Islet of Langerhans (tissue), 1 donor: ENCODE results near the gene UBE2D2.

Source experiments
- FAIRE-seq: peaks from one replicate; lab custom pipeline; 2011; peaks lifted over from hg19 to GRCh38; lab: Jason Lieb, UNC

Gene UBE2D2

GRCh38 chr5:139636207-139636792 is 75.2 kb downstream of the UBE2D2 start:
- no peak for FAIRE-seq

- no peak for FAIRE-seq
These were observed 75.9 kb downstream of the UBE2D2 start for GRCh38 chr5:139636975-139637408.

DNA sequence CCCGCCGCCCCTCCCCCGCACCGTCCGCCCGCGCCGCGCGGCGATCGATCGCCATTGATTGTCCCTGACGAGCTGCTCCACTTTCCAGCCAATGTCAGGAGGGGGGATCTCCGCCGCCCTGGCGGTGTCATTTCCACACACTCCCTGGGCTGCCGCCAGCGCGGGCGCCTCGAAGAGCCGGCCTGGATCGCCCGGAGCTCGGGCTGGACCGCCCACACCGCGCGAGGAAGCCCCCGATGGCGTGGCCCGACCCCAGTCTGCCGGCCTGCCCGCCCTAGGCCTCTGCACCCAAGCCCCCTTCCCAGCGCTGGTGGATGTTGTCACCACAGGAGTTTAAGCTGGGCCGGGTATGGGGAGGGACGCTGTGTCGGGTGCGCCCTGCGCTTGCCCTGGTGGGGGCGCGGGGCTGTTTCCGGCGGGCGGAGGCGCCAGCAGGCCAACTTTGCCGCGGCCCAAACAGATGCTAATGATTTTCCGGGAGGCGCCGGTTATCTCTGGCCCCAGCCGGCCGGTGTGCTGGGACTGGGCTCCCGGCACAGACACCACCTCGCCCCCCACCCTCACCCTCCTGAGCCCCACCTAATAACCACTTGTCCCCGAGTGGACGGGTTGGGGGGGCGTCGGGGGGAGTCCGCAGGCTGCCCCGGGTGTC is 76.4 kb downstream of the UBE2D2 start:
- no peak for FAIRE-seq

GRCh38 chr5:139638090-139638735 is 77.1 kb downstream of the UBE2D2 start:
- no peak for FAIRE-seq

- no peak for FAIRE-seq
These were observed 77.8 kb downstream of the UBE2D2 start for GRCh38 chr5:139638736-139639618.

- FAIRE-seq = no peak
These were observed 78.7 kb downstream of the UBE2D2 start for GRCh38 chr5:139639619-139640380.

- FAIRE-seq = no peak
These were observed 79.4 kb downstream of the UBE2D2 start for GRCh38 chr5:139640421-139641115.

GRCh38 chr5:139641116-139642080 is 80.3 kb downstream of the UBE2D2 start:
- FAIRE-seq = no peak

DNA sequence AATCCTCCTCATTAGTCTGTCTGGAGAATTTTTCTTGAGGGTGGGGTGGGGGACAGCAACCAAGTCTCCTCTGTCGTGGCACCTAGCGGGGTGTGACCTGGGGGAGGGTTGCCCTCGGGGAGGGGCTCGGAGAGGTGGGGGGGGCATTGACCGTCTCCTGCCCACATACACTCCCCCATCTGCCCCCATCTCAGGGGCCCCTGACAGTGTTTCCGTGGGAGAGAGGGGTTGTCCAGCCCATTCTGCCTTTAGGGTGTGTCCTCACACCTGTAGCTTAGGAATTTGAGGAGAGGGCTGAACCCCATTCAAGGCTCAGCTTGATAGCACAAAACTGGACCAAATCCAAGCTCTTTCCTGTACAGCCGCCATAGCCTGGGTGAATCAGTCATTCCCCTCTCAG is 81.1 kb downstream of the UBE2D2 start:
- FAIRE-seq = no peak

GRCh38 chr5:139642891-139643871 is 82.0 kb downstream of the UBE2D2 start:
- FAIRE-seq = no peak

GRCh38 chr5:139644001-139644456 is 82.9 kb downstream of the UBE2D2 start:
- FAIRE-seq = no peak

GRCh38 chr5:139644646-139645429 is 83.7 kb downstream of the UBE2D2 start:
- FAIRE-seq = no peak

DNA sequence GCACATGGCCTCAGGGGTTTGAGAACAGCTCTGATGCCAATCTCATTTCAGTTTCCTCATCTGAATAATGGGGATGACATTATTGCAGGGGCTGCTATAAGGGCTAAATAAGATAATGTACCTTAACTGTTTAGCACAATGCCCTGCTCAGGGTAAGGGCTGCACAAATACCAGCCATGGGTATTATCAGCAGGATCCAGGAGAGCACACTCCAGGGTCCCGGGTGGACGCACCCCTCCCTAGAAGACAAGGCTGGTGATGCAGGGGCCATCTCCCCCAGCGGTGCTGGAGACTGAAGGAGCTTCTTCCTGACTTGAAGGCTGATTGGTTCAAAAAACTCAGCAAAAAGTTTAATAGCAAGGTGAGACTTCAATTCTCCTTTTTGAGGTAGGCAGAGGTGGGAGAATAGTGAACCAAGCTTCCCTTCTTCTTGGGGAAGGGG is 84.3 kb downstream of the UBE2D2 start:
- no peak for FAIRE-seq

DNA sequence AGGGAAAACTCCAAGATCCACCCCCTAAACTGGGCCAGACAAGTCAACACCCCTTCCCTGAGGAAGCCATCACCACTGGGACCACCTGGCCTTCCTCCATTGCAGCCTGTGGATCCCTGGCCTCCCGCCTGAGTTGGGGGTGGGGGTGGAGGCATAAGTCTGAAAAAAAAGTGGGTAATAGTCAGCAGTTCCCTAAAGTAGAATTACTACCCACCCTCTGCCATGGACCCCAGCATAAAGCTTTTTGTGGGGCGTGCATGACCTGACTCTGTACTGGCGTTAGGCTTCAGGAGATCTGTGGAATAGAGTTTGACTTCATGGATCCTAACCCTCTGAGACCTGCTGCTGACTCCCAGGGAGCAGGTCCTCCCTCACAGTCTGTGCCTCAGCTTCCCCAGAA is 85.0 kb downstream of the UBE2D2 start:
- no peak for FAIRE-seq

GRCh38 chr5:139646912-139647505 is 85.9 kb downstream of the UBE2D2 start:
- no peak for FAIRE-seq

DNA sequence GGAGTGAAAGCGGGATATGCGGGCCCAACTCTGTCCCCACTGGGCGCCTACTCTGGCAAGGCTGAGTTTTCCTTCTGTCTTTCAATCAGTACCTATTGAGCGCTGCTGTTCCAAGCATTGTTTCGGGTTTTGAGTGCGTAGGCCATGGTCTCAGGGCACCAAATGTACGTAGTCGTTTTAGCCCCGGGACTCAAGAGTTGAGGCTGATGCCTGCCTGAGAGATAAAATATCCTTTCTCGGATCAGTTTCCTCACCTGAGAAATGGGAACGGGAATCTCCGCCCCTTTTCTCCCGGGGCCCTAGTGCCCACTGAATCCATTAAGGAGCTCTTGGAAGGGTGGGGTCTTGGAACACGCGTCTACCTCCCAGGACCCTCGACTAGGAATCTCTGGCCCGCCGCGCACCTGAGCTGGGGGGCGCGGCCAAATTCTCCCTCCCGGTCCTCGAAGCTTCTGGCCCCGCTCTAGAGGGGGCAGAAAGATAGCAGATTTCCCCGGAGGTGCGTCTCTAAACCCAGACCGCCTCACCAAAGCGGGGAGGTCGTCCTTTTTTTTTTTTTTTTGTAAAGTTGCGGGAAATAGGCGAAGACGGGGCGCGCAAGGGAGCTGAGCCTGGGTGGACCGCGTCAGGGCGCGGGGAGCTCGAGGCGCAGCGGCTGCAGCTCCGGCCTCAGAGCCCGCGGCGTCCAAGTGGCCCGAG is 86.5 kb downstream of the UBE2D2 start:
- no peak for FAIRE-seq
